Endothelial cell (in vitro differentiated cells): ENCODE data around the gene LRAT. TPM values are rescaled to one million over a fixed set of nuclear protein-coding genes. Genes with fewer than 3 reads are reported as not detected.

Source experiments
- DNase-seq: peaks from one replicate; pipeline ENCODE4 v3.0.0; 2021; ENCODE audit warnings: low spot score
- H3K27ac Mint-ChIP-seq: one replicate; pipeline ENCODE4 v1.8.0; 2021; ENCODE audit warnings: mixed read lengths, inconsistent platforms; ENCODE audit not compliant: unreplicated experiment
- H3K27me3 Mint-ChIP-seq: one replicate; pipeline ENCODE4 v1.8.0; 2021; ENCODE audit warnings: mild to moderate bottlenecking, moderate library complexity, mixed read lengths, inconsistent platforms; ENCODE audit not compliant: unreplicated experiment
- H3K36me3 Mint-ChIP-seq: one replicate; pipeline ENCODE4 v1.8.0; 2021; ENCODE audit warnings: mild to moderate bottlenecking, low read depth, mixed read lengths, inconsistent platforms; ENCODE audit not compliant: unreplicated experiment
- H3K4me1 Mint-ChIP-seq: one replicate; pipeline ENCODE4 v1.8.0; 2021; ENCODE audit warnings: mild to moderate bottlenecking, mixed read lengths, inconsistent platforms; ENCODE audit not compliant: unreplicated experiment
- H3K4me3 Mint-ChIP-seq: one replicate; pipeline ENCODE4 v1.8.0; 2021; ENCODE audit warnings: mild to moderate bottlenecking, mixed read lengths, inconsistent platforms; ENCODE audit not compliant: unreplicated experiment
- H3K9me3 Mint-ChIP-seq: one replicate; pipeline ENCODE4 v1.8.0; 2021; ENCODE audit warnings: mixed read lengths, inconsistent platforms; ENCODE audit not compliant: unreplicated experiment
- total RNA-seq: library from RNA; stranded (reverse); fragmentation: NEBNext Ultra II Directional; extraction: Animal tissue kit (Norgen Biotek cat#: 25700); gene quantifications from one replicate; pipeline ENCODE4 v1.2.1, GENCODE V29; 2021; ENCODE audit not compliant: unreplicated experiment
- TF ChIP-seq, protein P1 (sequence below): fragments of 200-600 bp; sonication (generic); IDR thresholded peaks from one replicate; pipeline ENCODE4 v1.5.0; 2021; ENCODE audit warnings: antibody characterized with exemption; ENCODE audit not compliant: unreplicated experiment

Gene LRAT
- total RNA-seq, 1 donor from 2014 or later = 0.64 TPM

GRCh38 chr4:154781126-154781982 is 37.6 kb downstream of the LRAT start, which contains the start of gene RBM46:
TSS of gene RBM46 (plus strand) at chr4:154781272. CDS start at chr4:154796753, 15,481 bp downstream.
- no peaks in the 10 kb centered on the region for H3K4me1 Mint-ChIP-seq
- TF ChIP-seq, protein P1, sequence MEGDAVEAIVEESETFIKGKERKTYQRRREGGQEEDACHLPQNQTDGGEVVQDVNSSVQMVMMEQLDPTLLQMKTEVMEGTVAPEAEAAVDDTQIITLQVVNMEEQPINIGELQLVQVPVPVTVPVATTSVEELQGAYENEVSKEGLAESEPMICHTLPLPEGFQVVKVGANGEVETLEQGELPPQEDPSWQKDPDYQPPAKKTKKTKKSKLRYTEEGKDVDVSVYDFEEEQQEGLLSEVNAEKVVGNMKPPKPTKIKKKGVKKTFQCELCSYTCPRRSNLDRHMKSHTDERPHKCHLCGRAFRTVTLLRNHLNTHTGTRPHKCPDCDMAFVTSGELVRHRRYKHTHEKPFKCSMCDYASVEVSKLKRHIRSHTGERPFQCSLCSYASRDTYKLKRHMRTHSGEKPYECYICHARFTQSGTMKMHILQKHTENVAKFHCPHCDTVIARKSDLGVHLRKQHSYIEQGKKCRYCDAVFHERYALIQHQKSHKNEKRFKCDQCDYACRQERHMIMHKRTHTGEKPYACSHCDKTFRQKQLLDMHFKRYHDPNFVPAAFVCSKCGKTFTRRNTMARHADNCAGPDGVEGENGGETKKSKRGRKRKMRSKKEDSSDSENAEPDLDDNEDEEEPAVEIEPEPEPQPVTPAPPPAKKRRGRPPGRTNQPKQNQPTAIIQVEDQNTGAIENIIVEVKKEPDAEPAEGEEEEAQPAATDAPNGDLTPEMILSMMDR = no peak
- H3K27me3 Mint-ChIP-seq = no peaks in the 10 kb centered on the region
- no peak within 1 kb of the TSS for H3K27ac Mint-ChIP-seq
- H3K4me3 Mint-ChIP-seq = no peak within 1 kb of the TSS
- H3K9me3 Mint-ChIP-seq = no peaks in the 10 kb centered on the region
- no peaks in the 10 kb centered on the region for H3K36me3 Mint-ChIP-seq
- no peak for DNase-seq

DNA sequence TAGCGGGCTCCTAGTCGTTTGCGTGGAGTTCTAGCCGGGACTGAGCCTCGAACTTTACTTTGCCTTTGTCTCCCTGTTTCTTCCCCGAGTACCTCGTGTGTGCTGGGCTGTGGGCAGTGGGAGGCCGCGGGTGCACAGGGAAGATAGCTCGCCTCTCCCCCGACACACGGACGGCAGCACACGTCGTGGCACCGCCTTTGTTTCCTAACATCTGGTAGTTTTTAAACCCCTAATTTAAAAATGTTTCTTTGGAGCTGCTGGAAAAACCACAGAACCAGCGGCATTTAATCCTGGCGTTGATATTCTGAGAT is 38.1 kb downstream of the LRAT start:
- Mint-ChIP-seq H3K27ac (no peak overlapping the region), H3K9me3 (no peaks in the 10 kb centered on the region), H3K4me3 (no peak overlapping the region), H3K27me3 (no peaks in the 10 kb centered on the region), H3K36me3 (no peaks in the 10 kb centered on the region), H3K4me1 (no peaks in the 10 kb centered on the region)
- TF ChIP-seq, protein P1 = no peak
- DNase-seq = no peak

Other genes with a start within 250 kb of the LRAT start
- gene PLRG1, start 193.6 kb upstream of the LRAT start, total RNA-seq = 70.6 TPM
- not detected for gene FGB, start 181.0 kb upstream of the LRAT start, total RNA-seq
- gene FGA, start 153.3 kb upstream of the LRAT start, total RNA-seq = not detected
- gene FGG, start 131.3 kb upstream of the LRAT start, total RNA-seq = not detected
- not detected for gene RBM46, start 37.3 kb downstream of the LRAT start, total RNA-seq